ENCODE results near the gene TEKT2. TPM values are rescaled to one million over a fixed set of nuclear protein-coding genes. Genes with fewer than 3 reads are reported as not detected.

Gene TEKT2
- total RNA-seq, 1 donor from 2014 or later = 3.2 TPM

DNA sequence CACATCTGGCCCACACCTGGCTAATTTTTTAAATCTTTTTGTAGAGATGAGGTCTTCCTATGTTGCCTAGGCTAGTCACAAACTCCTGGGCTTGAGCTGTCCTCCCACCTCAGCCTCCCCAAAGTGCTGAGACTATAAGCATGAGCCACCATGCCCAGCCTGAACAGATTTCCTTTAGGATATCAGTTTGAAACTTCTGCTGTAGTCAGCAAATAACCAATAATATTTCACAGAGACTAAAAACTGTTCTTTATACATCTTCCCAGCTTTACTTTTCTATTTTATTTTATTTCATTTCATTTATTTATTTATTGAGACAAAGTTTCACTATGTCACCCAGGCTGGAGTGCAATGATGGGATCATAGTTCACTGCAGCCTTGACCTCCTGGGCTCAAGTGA lies 29.9 kb upstream of the TEKT2 start:
- no peak for DNase-seq (ENCODE audit: low spot score in 2 of 2, unreplicated experiment in 2 of 2)
- Mint-ChIP-seq H3K36me3 (peaks cover 23% of the 10 kb centered on the region), H3K27me3 (ENCODE audit: low read depth) (no peaks in the 10 kb centered on the region), H3K4me3 (no peak overlapping the region), H3K9me3 (no peaks in the 10 kb centered on the region), H3K4me1 (no peaks in the 10 kb centered on the region), H3K27ac (no peak overlapping the region)
- TF ChIP-seq, protein P1, sequence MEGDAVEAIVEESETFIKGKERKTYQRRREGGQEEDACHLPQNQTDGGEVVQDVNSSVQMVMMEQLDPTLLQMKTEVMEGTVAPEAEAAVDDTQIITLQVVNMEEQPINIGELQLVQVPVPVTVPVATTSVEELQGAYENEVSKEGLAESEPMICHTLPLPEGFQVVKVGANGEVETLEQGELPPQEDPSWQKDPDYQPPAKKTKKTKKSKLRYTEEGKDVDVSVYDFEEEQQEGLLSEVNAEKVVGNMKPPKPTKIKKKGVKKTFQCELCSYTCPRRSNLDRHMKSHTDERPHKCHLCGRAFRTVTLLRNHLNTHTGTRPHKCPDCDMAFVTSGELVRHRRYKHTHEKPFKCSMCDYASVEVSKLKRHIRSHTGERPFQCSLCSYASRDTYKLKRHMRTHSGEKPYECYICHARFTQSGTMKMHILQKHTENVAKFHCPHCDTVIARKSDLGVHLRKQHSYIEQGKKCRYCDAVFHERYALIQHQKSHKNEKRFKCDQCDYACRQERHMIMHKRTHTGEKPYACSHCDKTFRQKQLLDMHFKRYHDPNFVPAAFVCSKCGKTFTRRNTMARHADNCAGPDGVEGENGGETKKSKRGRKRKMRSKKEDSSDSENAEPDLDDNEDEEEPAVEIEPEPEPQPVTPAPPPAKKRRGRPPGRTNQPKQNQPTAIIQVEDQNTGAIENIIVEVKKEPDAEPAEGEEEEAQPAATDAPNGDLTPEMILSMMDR (IDR thresholded peaks at IDR 0.05; ENCODE audit: unreplicated experiment) = no peak

DNA sequence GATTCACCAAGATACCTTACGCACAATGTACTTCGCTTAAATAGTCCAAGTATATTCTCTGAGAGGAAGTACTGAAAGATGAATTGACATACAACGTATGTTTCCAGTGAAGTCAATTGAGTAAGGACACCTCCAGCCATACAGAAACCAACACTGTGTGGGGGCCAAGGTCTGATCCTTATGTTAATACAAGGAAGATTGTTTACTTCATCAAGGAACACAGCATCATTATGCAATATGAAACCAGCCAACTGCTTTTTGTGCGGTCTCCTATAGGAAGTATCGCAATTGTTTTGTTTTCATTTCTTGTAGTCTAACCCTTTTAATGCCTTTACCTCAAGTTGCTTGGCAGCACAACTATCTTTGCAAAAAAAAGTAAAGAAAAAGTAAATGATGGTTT lies 28.2 kb upstream of the TEKT2 start:
- no peaks in the 10 kb centered on the region for H3K9me3 Mint-ChIP-seq
- no peaks in the 10 kb centered on the region for H3K4me1 Mint-ChIP-seq
- TF ChIP-seq, protein P1 (IDR thresholded peaks at IDR 0.05; ENCODE audit: unreplicated experiment) = no peak
- no peaks in the 10 kb centered on the region for H3K27me3 Mint-ChIP-seq (ENCODE audit: low read depth)
- peaks cover 19% of the 10 kb centered on the region for H3K36me3 Mint-ChIP-seq
- no peak overlapping the region for H3K27ac Mint-ChIP-seq
- no peak for DNase-seq (ENCODE audit: low spot score in 2 of 2, unreplicated experiment in 2 of 2)
- H3K4me3 Mint-ChIP-seq = no peak overlapping the region

DNA sequence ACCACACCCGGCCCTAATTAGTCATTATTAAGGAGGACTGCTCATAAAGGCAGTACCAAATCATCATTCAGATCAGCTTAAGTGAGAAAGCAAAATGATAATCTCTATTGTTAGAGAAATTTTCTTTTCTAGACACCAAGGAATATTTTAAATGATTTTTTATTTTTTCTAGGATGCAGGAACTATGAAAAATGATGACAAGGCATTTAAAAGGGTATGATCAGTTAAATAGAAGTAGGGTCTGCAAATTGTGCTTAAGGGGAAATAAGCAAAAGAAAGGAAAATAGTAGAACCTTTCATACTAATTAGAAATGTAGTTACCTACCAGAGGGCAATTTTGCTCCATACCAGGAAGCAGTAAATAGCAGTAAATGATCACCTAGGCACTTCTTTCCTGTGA lies 21.6 kb upstream of the TEKT2 start:
- H3K9me3 Mint-ChIP-seq = no peaks in the 10 kb centered on the region
- no peak overlapping the region for H3K27ac Mint-ChIP-seq
- TF ChIP-seq, protein P1 (IDR thresholded peaks at IDR 0.05; ENCODE audit: unreplicated experiment) = no peak
- H3K27me3 Mint-ChIP-seq (ENCODE audit: low read depth) = no peaks in the 10 kb centered on the region
- no peak for DNase-seq (ENCODE audit: low spot score in 2 of 2, unreplicated experiment in 2 of 2)
- peaks cover 2% of the 10 kb centered on the region for H3K36me3 Mint-ChIP-seq
- no peak overlapping the region for H3K4me3 Mint-ChIP-seq
- H3K4me1 Mint-ChIP-seq = no peaks in the 10 kb centered on the region

DNA sequence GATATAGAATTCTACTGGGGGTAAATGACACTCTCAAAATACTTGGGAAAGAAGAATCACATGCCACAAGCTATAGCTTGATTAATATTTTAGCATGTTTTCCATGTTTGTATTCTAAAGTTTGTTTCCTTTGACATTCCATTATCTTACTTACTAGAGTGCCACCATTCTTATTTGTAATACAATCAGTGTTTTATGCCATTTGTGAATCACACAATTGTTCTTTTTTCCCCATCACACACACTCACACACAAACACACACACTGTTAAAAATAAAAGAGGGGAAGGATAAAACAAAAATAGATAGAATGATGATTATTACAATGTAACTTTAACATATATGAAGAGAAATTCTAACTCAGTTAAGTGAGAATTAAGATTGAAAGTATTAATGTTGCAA lies 16.0 kb upstream of the TEKT2 start:
- Mint-ChIP-seq H3K4me1 (no peaks in the 10 kb centered on the region), H3K36me3 (no peaks in the 10 kb centered on the region), H3K27me3 (ENCODE audit: low read depth) (no peaks in the 10 kb centered on the region), H3K4me3 (no peak overlapping the region), H3K9me3 (no peaks in the 10 kb centered on the region), H3K27ac (no peak overlapping the region)
- DNase-seq (ENCODE audit: low spot score in 2 of 2, unreplicated experiment in 2 of 2) = no peak
- TF ChIP-seq, protein P1 (IDR thresholded peaks at IDR 0.05; ENCODE audit: unreplicated experiment) = no peak

DNA sequence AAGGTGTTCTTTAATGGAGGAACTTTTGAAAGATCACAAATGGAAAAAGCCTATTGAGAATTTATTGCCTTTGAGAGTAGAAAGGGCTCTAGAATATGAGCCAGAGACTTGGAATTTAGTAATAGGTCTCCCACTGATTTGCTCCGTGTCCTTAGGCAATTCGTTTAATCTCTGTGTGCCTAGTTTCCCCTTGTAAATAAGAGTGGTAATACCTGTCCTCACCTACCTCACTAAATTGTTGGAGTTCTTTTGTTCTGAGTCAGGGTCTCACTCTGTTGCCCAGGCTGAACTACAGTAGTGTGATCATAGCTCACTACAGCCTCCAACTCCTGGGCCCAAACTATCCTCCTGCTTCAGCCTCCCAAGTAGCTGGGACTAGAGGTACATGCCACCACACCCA lies 15.0 kb upstream of the TEKT2 start:
- H3K4me3 Mint-ChIP-seq = no peak overlapping the region
- H3K36me3 Mint-ChIP-seq = no peaks in the 10 kb centered on the region
- DNase-seq (ENCODE audit: low spot score in 2 of 2, unreplicated experiment in 2 of 2) = no peak
- no peak overlapping the region for H3K27ac Mint-ChIP-seq
- TF ChIP-seq, protein P1 (IDR thresholded peaks at IDR 0.05; ENCODE audit: unreplicated experiment) = no peak
- no peaks in the 10 kb centered on the region for H3K4me1 Mint-ChIP-seq
- no peaks in the 10 kb centered on the region for H3K9me3 Mint-ChIP-seq
- no peaks in the 10 kb centered on the region for H3K27me3 Mint-ChIP-seq (ENCODE audit: low read depth)

DNA sequence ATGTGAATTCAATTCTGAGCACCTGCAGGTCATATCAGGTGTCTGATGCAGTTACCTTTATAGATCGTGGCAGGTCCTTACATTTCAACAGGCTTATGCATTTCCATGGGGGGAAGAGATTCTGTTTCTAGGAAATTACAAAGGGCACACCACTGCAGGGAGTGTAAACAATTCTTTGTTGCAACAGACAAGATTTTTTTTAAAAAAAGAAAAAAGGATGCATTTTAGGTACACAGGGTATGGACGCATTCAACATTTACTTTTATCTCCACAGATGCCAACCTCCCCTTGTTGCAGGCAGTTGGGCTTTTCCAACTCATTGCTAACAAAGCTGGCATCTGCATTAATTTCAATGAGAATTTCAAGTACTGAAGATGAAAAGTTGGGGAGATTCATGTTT lies 13.5 kb upstream of the TEKT2 start:
- H3K4me1 Mint-ChIP-seq = no peaks in the 10 kb centered on the region
- no peak overlapping the region for H3K4me3 Mint-ChIP-seq
- H3K9me3 Mint-ChIP-seq = no peaks in the 10 kb centered on the region
- TF ChIP-seq, protein P1 (IDR thresholded peaks at IDR 0.05; ENCODE audit: unreplicated experiment) = no peak
- H3K36me3 Mint-ChIP-seq = no peaks in the 10 kb centered on the region
- no peak overlapping the region for H3K27ac Mint-ChIP-seq
- H3K27me3 Mint-ChIP-seq (ENCODE audit: low read depth) = no peaks in the 10 kb centered on the region
- no peak for DNase-seq (ENCODE audit: low spot score in 2 of 2, unreplicated experiment in 2 of 2)
